Measurements from ENCODE around the gene CSF3R.

Gene CSF3R

GRCh38 chr1:36455386-36455785, 27.3 kb downstream of the CSF3R start:
- DNase-seq, result no peak

GRCh38 chr1:36453600-36454388, 28.9 kb downstream of the CSF3R start:
- DNase-seq, result no peak

- DNase-seq, result no peak
Measured at GRCh38 chr1:36453051-36453450, 29.7 kb downstream of the CSF3R start.

- no peak for DNase-seq
Measured at GRCh38 chr1:36450919-36451305, 31.8 kb downstream of the CSF3R start.

GRCh38 chr1:36450270-36450918, 32.3 kb downstream of the CSF3R start, which contains the start of gene OSCP1:
TSS of gene OSCP1 (minus strand) at chr1:36450451. CDS start at chr1:36450369, 82 bp downstream.
- peak; percentile 98 for DNase-seq

- no peak for DNase-seq
Measured at GRCh38 chr1:36448530-36449056, 34.1 kb downstream of the CSF3R start.

GRCh38 chr1:36447450-36447849, 35.3 kb downstream of the CSF3R start:
- DNase-seq, result no peak

- DNase-seq, result no peak
Measured at GRCh38 chr1:36446746-36447145, 36.0 kb downstream of the CSF3R start.

- DNase-seq, result no peak
Measured at GRCh38 chr1:36446271-36446670, 36.4 kb downstream of the CSF3R start.

GRCh38 chr1:36443297-36443696, 39.4 kb downstream of the CSF3R start:
- DNase-seq, result no peak

GRCh38 chr1:36442337-36442736, 40.4 kb downstream of the CSF3R start:
- no peak for DNase-seq

GRCh38 chr1:36440646-36441045, 42.1 kb downstream of the CSF3R start:
- no peak for DNase-seq

- no peak for DNase-seq
Measured at GRCh38 chr1:36440044-36440443, 42.7 kb downstream of the CSF3R start.

GRCh38 chr1:36438715-36439114, 44.0 kb downstream of the CSF3R start:
- DNase-seq, result no peak

GRCh38 chr1:36436821-36437220, 45.9 kb downstream of the CSF3R start:
- no peak for DNase-seq

GRCh38 chr1:36433102-36433501, 49.6 kb downstream of the CSF3R start:
- DNase-seq, result no peak

- DNase-seq, result no peak
Measured at GRCh38 chr1:36432616-36433015, 50.1 kb downstream of the CSF3R start.

- no peak for DNase-seq
Measured at GRCh38 chr1:36425791-36426190, 56.9 kb downstream of the CSF3R start.

- no peak for DNase-seq
Measured at GRCh38 chr1:36421649-36422048, 61.1 kb downstream of the CSF3R start.

- peak; percentile 74 for DNase-seq
Measured at GRCh38 chr1:36420836-36421317, 61.8 kb downstream of the CSF3R start.

GRCh38 chr1:36420409-36420808, 62.3 kb downstream of the CSF3R start:
- no peak for DNase-seq

- DNase-seq, result no peak
Measured at GRCh38 chr1:36419569-36419968, 63.1 kb downstream of the CSF3R start.

GRCh38 chr1:36419140-36419539, 63.6 kb downstream of the CSF3R start:
- DNase-seq, result no peak

- DNase-seq, result no peak
Measured at GRCh38 chr1:36417931-36418330, 64.8 kb downstream of the CSF3R start.
